Parathyroid adenoma (tissue), 2 donors: ENCODE data around the gene ATXN7.

Experiments used
- H2AFZ ChIP-seq: fragments of 300-600 bp; sonication (generic); one replicate; pipeline ENCODE4 v1.7.0; 2017; ENCODE audit warnings: antibody characterized with exemption, mild to moderate bottlenecking
- H3K27ac ChIP-seq: fragments of 300-600 bp; sonication (generic); one replicate; pipeline ENCODE4 v1.7.0; 2017
- H3K27me3 ChIP-seq: fragments of 300-600 bp; sonication (generic); one replicate; pipeline ENCODE4 v1.7.0; 2017; ENCODE audit warnings: low read length; ENCODE audit not compliant: control insufficient read depth, insufficient read depth
- H3K36me3 ChIP-seq: fragments of 300-600 bp; sonication (generic); one replicate; pipeline ENCODE4 v1.7.0; 2017; ENCODE audit warnings: low read length; ENCODE audit not compliant: control insufficient read depth, insufficient read depth
- H3K4me1 ChIP-seq: fragments of 300-600 bp; sonication (generic); one replicate; pipeline ENCODE4 v1.7.0; 2017; ENCODE audit warnings: control low read depth
- H3K4me2 ChIP-seq: fragments of 300-600 bp; sonication (generic); one replicate; pipeline ENCODE4 v1.7.0; 2017; ENCODE audit warnings: low read length
- H3K4me3 ChIP-seq: fragments of 300-600 bp; sonication (generic); one replicate; pipeline ENCODE4 v1.7.0; 2017; ENCODE audit warnings: low read depth, low read length
- H3K79me2 ChIP-seq: fragments of 300-600 bp; sonication (generic); one replicate; pipeline ENCODE4 v1.7.0; 2017; ENCODE audit warnings: control low read depth
- H3K9ac ChIP-seq: fragments of 300-600 bp; sonication (generic); one replicate; pipeline ENCODE4 v1.7.0; 2017; ENCODE audit warnings: mild to moderate bottlenecking
- H3K9me3 ChIP-seq: fragments of 300-600 bp; sonication (generic); one replicate; pipeline ENCODE4 v1.7.0; 2017; ENCODE audit warnings: low read length; ENCODE audit not compliant: control insufficient read depth
- TF ChIP-seq, protein P1 (sequence below): fragments of 300-600 bp; sonication (generic); IDR thresholded peaks from one replicate; pipeline ENCODE4 v1.7.0; 2017; ENCODE audit warnings: antibody characterized with exemption, mild to moderate bottlenecking
- donor health status: primary hyperparathyroidism.

Gene ATXN7

GRCh38 chr3:63875510-63875909 lies 11.8 kb downstream of the ATXN7 start:
- H3K4me1 ChIP-seq = peaks cover 27% of the 10 kb centered on the region
- no peak overlapping the region for H3K27ac ChIP-seq
- H3K4me2 ChIP-seq = no peak overlapping the region
- no peaks in the 10 kb centered on the region for H3K36me3 ChIP-seq
- H3K9ac ChIP-seq = no peak overlapping the region
- H3K4me3 ChIP-seq = no peak overlapping the region
- H3K9me3 ChIP-seq = no peaks in the 10 kb centered on the region
- no peaks in the 10 kb centered on the region for H3K27me3 ChIP-seq
- H2AFZ ChIP-seq = no peak overlapping the region
- peaks cover 25% of the 10 kb centered on the region for H3K79me2 ChIP-seq
- TF ChIP-seq, protein P1, sequence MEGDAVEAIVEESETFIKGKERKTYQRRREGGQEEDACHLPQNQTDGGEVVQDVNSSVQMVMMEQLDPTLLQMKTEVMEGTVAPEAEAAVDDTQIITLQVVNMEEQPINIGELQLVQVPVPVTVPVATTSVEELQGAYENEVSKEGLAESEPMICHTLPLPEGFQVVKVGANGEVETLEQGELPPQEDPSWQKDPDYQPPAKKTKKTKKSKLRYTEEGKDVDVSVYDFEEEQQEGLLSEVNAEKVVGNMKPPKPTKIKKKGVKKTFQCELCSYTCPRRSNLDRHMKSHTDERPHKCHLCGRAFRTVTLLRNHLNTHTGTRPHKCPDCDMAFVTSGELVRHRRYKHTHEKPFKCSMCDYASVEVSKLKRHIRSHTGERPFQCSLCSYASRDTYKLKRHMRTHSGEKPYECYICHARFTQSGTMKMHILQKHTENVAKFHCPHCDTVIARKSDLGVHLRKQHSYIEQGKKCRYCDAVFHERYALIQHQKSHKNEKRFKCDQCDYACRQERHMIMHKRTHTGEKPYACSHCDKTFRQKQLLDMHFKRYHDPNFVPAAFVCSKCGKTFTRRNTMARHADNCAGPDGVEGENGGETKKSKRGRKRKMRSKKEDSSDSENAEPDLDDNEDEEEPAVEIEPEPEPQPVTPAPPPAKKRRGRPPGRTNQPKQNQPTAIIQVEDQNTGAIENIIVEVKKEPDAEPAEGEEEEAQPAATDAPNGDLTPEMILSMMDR = no peak

DNA sequence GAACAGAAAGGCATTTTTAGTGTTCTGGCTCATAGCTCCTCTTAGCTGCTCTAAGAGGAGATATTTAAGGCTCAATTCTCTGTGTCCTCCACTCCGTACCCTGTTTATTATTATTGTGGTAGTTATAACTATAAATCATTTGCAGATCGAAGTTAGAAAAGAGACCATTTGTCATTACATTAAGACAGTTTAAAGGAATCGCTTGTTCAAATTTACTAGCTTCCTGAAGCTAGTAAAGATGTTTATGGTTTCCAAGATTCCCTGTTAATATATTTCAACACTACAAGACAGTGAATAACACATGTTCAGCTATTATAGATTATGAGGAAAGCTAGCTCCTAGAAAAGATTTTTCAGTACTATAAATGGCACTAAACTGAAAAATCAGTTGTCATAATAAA lies 12.6 kb downstream of the ATXN7 start:
- Histone ChIP-seq H3K4me3 (no peak overlapping the region), H3K27ac (no peak overlapping the region), H3K9ac (no peak overlapping the region), H3K9me3 (no peaks in the 10 kb centered on the region), H3K79me2 (peaks cover 29% of the 10 kb centered on the region), H3K36me3 (no peaks in the 10 kb centered on the region), H3K4me2 (no peak overlapping the region), H2AFZ (no peak overlapping the region), H3K4me1 (peaks cover 22% of the 10 kb centered on the region), H3K27me3 (no peaks in the 10 kb centered on the region)
- TF ChIP-seq, protein P1 = no peak

GRCh38 chr3:63877737-63878393 lies 14.2 kb downstream of the ATXN7 start:
- Histone ChIP-seq H3K27me3 (no peaks in the 10 kb centered on the region), H3K9ac (no peak overlapping the region), H3K27ac (no peak overlapping the region), H3K4me3 (no peak overlapping the region), H2AFZ (no peak overlapping the region), H3K79me2 (peaks cover 25% of the 10 kb centered on the region), H3K4me1 (peaks cover 18% of the 10 kb centered on the region), H3K4me2 (no peak overlapping the region), H3K36me3 (no peaks in the 10 kb centered on the region), H3K9me3 (no peaks in the 10 kb centered on the region)
- TF ChIP-seq, protein P1 = no peak

DNA sequence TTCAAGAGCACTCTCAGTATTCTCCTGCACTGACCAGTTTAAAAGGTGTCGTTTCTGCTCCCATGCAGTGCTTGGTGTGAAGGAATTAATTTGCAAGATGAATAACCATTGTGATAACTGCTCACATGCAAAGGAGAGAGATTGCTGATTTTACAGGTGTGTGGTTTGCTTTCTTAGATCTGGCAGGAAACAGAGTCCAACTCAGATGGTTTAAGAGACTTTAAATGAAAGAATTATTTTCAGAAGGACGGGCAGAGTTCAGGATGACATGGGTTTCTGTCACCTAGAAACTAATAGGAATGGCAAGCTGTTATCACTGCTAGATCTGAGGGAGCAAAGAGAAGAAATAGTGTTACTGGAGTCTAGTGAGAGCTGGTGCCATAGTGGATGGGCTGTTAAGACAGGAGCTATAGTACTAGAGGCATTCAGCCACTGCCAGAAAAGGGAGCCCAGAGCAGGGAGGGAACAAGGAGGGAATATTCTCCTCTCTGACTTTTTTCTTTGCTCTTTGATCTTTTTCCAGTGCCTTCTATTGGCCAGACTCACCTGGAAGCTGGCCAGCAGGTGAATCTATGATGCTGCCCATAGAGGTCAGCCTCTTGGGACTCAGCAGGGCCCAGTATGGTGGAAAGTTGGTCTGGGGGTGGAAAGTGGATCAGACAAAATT lies 14.9 kb downstream of the ATXN7 start:
- H3K4me2 ChIP-seq = no peak overlapping the region
- no peaks in the 10 kb centered on the region for H3K27me3 ChIP-seq
- H3K27ac ChIP-seq = no peak overlapping the region
- H3K36me3 ChIP-seq = no peaks in the 10 kb centered on the region
- no peak overlapping the region for H3K4me3 ChIP-seq
- H3K4me1 ChIP-seq = peaks cover 18% of the 10 kb centered on the region
- TF ChIP-seq, protein P1 = no peak
- H3K9me3 ChIP-seq = no peaks in the 10 kb centered on the region
- H2AFZ ChIP-seq = no peak overlapping the region
- H3K79me2 ChIP-seq = peaks cover 24% of the 10 kb centered on the region
- no peak overlapping the region for H3K9ac ChIP-seq

- Histone ChIP-seq H3K36me3 (no peaks in the 10 kb centered on the region), H3K4me2 (no peak overlapping the region), H3K4me1 (peaks cover 13% of the 10 kb centered on the region), H3K27ac (no peak overlapping the region), H3K27me3 (no peaks in the 10 kb centered on the region), H2AFZ (no peak overlapping the region), H3K79me2 (peaks cover 19% of the 10 kb centered on the region), H3K4me3 (no peak overlapping the region), H3K9me3 (no peaks in the 10 kb centered on the region), H3K9ac (no peak overlapping the region)
- TF ChIP-seq, protein P1 = no peak
Measured at GRCh38 chr3:63880653-63881052, 17.0 kb downstream of the ATXN7 start.
